A673 (cell line): ENCODE measurements around the gene KIF17.

ENCODE experiments used
- EZH2 ChIP-seq: fragments of 200-600 bp; sonication (generic); IDR thresholded peaks from 2 replicates; pipeline ENCODE4 v1.6.1; 2017; ENCODE audit warnings: borderline replicate concordance, low read depth, mild to moderate bottlenecking, mixed read lengths, antibody characterized with exemption, low read length; ENCODE audit not compliant: poor library complexity, severe bottlenecking
- TF ChIP-seq, protein P1 (sequence below): fragments of 300-800, 200-600 bp; sonication (generic); conservative IDR thresholded peaks from 2 replicates; pipeline ENCODE4 v1.5.1; 2017; ENCODE audit warnings: low read depth, mild to moderate bottlenecking, antibody characterized with exemption, low read length, moderate library complexity, mixed read lengths

DNA sequence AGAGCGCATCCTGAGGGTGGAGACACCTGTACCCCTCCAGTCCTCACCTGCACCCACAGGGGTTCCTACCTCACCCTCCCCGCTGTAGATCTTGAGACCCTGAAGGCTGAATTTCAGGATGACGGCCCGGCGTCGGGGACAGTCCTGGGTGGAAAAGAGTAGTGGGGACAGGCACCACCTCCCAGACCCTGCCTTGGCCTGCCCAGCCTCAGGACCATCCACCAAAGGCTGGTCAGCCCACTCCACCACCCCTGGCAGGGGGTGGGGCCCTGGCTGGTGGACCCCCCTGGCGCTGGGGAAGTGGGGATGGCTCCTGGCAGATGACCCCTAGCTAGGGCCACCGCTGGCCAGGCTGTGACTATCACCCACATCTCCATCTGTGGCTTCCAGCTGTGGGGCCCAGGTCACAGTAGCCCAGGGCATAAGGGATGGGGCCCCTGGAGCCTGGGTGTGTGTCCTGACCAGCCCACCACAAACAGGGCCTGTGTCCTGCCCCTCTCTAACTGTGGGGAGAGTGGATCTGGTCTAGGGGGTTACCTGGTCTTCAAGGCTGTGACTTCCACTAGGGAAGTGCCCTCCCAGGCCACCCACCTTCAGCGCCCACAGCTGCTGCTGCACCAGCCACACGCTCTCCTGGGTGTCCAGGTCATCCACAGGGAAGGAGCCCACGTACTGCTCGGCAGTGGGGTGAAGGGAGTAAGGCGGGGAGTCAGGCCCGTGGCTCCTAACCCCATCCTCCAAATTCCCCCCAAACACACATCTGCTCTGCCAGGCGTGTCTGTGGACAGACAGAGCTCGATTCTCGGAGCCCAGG is 9.3 kb upstream of the KIF17 start:
- TF ChIP-seq, protein P1, sequence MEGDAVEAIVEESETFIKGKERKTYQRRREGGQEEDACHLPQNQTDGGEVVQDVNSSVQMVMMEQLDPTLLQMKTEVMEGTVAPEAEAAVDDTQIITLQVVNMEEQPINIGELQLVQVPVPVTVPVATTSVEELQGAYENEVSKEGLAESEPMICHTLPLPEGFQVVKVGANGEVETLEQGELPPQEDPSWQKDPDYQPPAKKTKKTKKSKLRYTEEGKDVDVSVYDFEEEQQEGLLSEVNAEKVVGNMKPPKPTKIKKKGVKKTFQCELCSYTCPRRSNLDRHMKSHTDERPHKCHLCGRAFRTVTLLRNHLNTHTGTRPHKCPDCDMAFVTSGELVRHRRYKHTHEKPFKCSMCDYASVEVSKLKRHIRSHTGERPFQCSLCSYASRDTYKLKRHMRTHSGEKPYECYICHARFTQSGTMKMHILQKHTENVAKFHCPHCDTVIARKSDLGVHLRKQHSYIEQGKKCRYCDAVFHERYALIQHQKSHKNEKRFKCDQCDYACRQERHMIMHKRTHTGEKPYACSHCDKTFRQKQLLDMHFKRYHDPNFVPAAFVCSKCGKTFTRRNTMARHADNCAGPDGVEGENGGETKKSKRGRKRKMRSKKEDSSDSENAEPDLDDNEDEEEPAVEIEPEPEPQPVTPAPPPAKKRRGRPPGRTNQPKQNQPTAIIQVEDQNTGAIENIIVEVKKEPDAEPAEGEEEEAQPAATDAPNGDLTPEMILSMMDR: no peak
- TF ChIP-seq EZH2: no peak
